COR-L47 (cell line): ENCODE measurements around the gene SND1.

Experiments used
- DNase-seq: peaks from one replicate; lab custom pipeline; 2025; lab: John Stamatoyannopoulos, UW

The SND1 gene

GRCh38 chr7:127995881-127996215 lies 343.9 kb downstream of the SND1 start:
- DNase-seq, result no peak

GRCh38 chr7:127996253-127997071 lies 344.5 kb downstream of the SND1 start:
- DNase-seq, result no peak

GRCh38 chr7:127997226-127997922 lies 345.4 kb downstream of the SND1 start:
- no peak for DNase-seq

GRCh38 chr7:127998671-127999070 lies 346.7 kb downstream of the SND1 start:
- no peak for DNase-seq

- DNase-seq, result no peak
Measured at GRCh38 chr7:128000048-128000447, 348.1 kb downstream of the SND1 start.

GRCh38 chr7:128000854-128001265 lies 348.9 kb downstream of the SND1 start:
- no peak for DNase-seq

GRCh38 chr7:128003167-128003566 lies 351.2 kb downstream of the SND1 start:
- DNase-seq, result no peak

- DNase-seq, result no peak
Measured at GRCh38 chr7:128003787-128004186, 351.8 kb downstream of the SND1 start.

- DNase-seq, result no peak
Measured at GRCh38 chr7:128004623-128005022, 352.6 kb downstream of the SND1 start.

- no peak for DNase-seq
Measured at GRCh38 chr7:128005117-128005516, 353.1 kb downstream of the SND1 start.

- DNase-seq, result no peak
Measured at GRCh38 chr7:128005759-128006159, 353.8 kb downstream of the SND1 start.

- no peak for DNase-seq
Measured at GRCh38 chr7:128006550-128007302, 354.7 kb downstream of the SND1 start.

GRCh38 chr7:128007303-128007680 lies 355.3 kb downstream of the SND1 start:
- no peak for DNase-seq

- no peak for DNase-seq
Measured at GRCh38 chr7:128008141-128008540, 356.1 kb downstream of the SND1 start.

- DNase-seq, result no peak
Measured at GRCh38 chr7:128008744-128009143, 356.8 kb downstream of the SND1 start.

GRCh38 chr7:128010391-128011127 lies 358.6 kb downstream of the SND1 start:
- no peak for DNase-seq

- no peak for DNase-seq
Measured at GRCh38 chr7:128011131-128011661, 359.2 kb downstream of the SND1 start.

GRCh38 chr7:128014811-128015210 lies 362.8 kb downstream of the SND1 start:
- no peak for DNase-seq

- DNase-seq, result peak; percentile 13
Measured at GRCh38 chr7:128017460-128017859, 365.5 kb downstream of the SND1 start.

GRCh38 chr7:128017862-128018845 lies 366.2 kb downstream of the SND1 start:
- peak; percentile 73 for DNase-seq

GRCh38 chr7:128019288-128019687 lies 367.3 kb downstream of the SND1 start:
- no peak for DNase-seq
